A549 (cell line): ENCODE data around the gene PDE4D.

ENCODE experiments used
- EHMT2 ChIP-seq: fragments of 200-600 bp; sonication (generic); IDR thresholded peaks from 2 replicates; pipeline ENCODE4 v1.6.1; 2016; ENCODE audit warnings: antibody characterized with exemption, low read depth, mild to moderate bottlenecking, moderate library complexity
- EP300 ChIP-seq, 2 experiments: fragments of >200 bp; sonication (Bioruptor Twin); formaldehyde crosslinking; IDR thresholded peaks; 2 replicates in 1 of 2; 3 replicates in 1 of 2; pipeline ENCODE4 v1.6.1; 2016 to 2017
- JUNB ChIP-seq: fragments of >200 bp; sonication (Bioruptor Twin); formaldehyde crosslinking; IDR thresholded peaks from 2 replicates; pipeline ENCODE4 v1.6.1; 2016
- POLR2A ChIP-seq: IDR thresholded peaks from 2 replicates; pipeline ENCODE4 v1.6.1; 2012; ENCODE audit warnings: mild to moderate bottlenecking, low read length
- POLR2AphosphoS2 ChIP-seq: conservative IDR thresholded peaks from 2 replicates; pipeline ENCODE4 v1.6.1; 2012; ENCODE audit warnings: low read length, improper control_type of control experiment, inconsistent platforms
- RAD21 ChIP-seq, 2 experiments: fragments of >200 bp in 1 of 2; sonication (Bioruptor Twin) in 1 of 2; formaldehyde crosslinking in 1 of 2; IDR thresholded peaks in 1 of 2; conservative IDR thresholded peaks in 1 of 2; 2 replicates in 1 of 2; 3 replicates in 1 of 2; pipeline ENCODE4 v1.6.1; 2012 to 2018; ENCODE audit warnings: inconsistent platforms in 1 of 2
- REST ChIP-seq: fragments of 200-600 bp; sonication (generic); IDR thresholded peaks from 2 replicates; pipeline ENCODE4 v1.6.1; 2016; ENCODE audit warnings: antibody characterized with exemption, mild to moderate bottlenecking, moderate library complexity
- ZC3H11A ChIP-seq: fragments of 450-650 bp; IDR thresholded peaks from 2 replicates; pipeline ENCODE4 v1.6.1; 2014; ENCODE audit warnings: antibody characterized with exemption, mild to moderate bottlenecking
- ZFP36 ChIP-seq: fragments of 450-650 bp; IDR thresholded peaks from 2 replicates; pipeline ENCODE4 v1.6.1; 2014; ENCODE audit warnings: borderline replicate concordance; ENCODE audit not compliant: partially characterized antibody
- ZNF302 ChIP-seq: fragments of 250-450 bp; sonication (Bioruptor Pico); IDR thresholded peaks from 2 replicates; pipeline ENCODE4 v1.9.0; 2021; ENCODE audit warnings: inconsistent platforms, mild to moderate bottlenecking, moderate library complexity
- TF ChIP-seq, protein P1 (sequence below): fragments of >200 bp; sonication (Bioruptor Twin); formaldehyde crosslinking; IDR thresholded peaks from 3 replicates; pipeline ENCODE4 v1.5.1; 2016

GRCh38 chr5:59628062-59628828 lies 265.3 kb downstream of the PDE4D start:
- TF ChIP-seq RAD21 (conservative IDR thresholded peaks at IDR 0.05 in 1 of 2, IDR thresholded peaks at IDR 0.05 in 1 of 2) (no peak), ZFP36 (no peak), POLR2A (no peak), REST (no peak), JUNB (no peak), EP300 (IDR thresholded peaks at IDR 0.05) (no peak), ZC3H11A (no peak), EHMT2 (no peak), ZNF302 (CRISPR knock-in tag) (no peak), POLR2AphosphoS2 (no peak)
- TF ChIP-seq, protein P1, sequence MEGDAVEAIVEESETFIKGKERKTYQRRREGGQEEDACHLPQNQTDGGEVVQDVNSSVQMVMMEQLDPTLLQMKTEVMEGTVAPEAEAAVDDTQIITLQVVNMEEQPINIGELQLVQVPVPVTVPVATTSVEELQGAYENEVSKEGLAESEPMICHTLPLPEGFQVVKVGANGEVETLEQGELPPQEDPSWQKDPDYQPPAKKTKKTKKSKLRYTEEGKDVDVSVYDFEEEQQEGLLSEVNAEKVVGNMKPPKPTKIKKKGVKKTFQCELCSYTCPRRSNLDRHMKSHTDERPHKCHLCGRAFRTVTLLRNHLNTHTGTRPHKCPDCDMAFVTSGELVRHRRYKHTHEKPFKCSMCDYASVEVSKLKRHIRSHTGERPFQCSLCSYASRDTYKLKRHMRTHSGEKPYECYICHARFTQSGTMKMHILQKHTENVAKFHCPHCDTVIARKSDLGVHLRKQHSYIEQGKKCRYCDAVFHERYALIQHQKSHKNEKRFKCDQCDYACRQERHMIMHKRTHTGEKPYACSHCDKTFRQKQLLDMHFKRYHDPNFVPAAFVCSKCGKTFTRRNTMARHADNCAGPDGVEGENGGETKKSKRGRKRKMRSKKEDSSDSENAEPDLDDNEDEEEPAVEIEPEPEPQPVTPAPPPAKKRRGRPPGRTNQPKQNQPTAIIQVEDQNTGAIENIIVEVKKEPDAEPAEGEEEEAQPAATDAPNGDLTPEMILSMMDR = no peak
